SW 1271 (cell line): ENCODE measurements around the gene CDC25A.

ENCODE experiments used
- DNase-seq, 2 experiments: peaks; one replicate each; lab custom pipeline; 2025; lab: John Stamatoyannopoulos, UW

CDC25A gene

GRCh38 chr3:48194446-48195071 lies 6.3 kb upstream of the CDC25A start:
- peak; percentile 4 to 41 for DNase-seq

DNA sequence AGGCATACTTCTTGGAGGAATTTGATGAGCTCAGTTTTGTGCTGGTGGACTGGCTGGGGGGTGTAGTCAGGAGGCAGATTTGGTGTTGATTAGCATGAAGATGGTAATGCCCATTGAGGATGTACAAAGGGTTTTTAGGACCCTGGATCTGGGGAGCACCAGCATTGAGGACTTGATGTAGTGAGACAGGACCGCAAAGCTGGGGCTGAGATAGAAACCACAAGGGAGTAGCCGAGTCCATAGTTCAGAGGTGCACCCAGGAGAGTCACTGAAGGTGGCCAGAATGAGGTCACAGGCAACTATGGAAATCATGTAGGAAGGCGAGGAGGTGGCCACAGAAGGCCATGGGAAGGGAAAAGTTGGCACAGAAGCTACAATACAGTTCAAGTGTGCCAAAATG lies 2.7 kb upstream of the CDC25A start:
- no peak for DNase-seq

GRCh38 chr3:48189321-48189720 lies 1.1 kb upstream of the CDC25A start:
- DNase-seq, result no peak

DNA sequence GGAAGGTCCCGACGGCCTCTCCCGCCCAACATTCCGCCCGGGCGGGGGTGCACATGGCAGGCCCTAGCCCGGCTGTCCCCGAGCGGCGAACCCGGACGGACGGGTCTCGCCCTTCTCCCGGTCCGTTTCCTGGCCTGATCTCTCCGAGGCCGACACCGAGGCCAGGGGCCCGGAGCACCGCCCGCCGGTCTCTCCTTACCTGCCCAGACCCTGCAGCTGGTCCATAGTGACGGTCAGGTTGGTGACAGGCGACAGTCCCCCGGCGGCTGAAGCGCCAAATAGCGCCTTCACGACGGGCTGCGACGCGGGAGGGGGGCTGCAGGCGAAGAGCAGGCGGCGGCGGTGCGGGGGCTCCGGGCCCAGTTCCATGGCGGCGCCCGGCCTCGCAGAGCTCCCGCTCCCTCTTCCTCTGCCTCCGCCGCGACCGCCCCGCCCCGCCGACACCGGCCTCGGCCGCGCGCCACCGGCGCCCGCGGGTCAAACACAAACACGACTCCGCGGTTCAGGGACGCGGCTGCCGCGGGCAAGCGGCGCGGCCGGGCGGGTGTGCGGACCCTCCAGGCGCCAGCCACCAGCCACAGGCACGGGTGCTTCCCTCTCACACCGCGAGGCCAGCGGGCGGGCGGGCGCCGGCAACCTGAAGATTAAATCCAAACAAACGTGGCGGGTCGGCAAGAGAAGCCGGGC lies 495 bp downstream of the CDC25A start:
- DNase-seq, result no peak

DNA sequence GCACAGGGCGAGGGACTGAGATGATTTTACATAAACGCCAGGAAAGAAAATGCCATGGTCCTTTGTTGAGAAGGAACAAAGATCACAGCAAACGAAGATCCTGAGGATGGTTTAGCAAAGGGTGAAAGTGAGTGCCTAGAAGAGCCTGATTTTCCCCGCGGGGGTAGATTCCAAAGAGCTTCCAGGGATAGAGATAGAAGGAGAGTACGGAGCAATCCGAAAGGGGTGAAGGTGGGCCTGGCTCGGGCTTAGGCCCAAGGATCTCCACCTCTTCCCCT lies 977 bp downstream of the CDC25A start:
- DNase-seq, result no peak

DNA sequence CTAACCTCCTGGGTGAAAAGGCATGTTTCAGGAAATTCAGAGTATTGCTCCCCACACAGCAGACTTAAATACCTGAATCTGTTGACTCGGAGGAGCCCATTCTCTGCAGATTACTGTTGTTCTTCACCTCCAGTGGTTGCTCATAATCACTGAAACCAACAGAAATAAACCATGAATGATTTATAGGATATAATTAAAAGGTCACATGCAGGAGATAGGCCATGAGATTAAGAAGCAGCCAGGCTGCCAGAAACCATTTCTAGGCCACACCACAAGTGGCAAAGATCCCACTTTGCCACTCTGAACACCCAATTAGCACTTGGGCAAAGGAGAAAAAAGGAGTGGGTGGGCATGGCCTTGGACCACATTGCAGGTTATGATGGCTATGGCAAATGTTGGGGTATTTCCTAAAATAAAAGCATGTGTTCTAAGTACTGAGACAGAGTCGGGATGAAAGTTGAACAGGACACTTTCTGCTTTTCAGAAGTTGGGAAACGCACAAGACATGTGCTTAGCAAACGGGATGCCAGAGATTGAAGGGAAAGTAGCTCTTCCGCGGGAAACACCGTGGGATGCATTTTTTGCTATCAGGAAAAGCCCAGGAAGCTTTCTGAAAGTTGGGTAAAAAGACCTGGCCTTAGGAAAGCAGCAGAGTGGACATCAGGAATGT lies 1.5 kb downstream of the CDC25A start:
- DNase-seq, result no peak

GRCh38 chr3:48185129-48185528 lies 3.1 kb downstream of the CDC25A start:
- DNase-seq, result no peak

- DNase-seq, result no peak
Observed at GRCh38 chr3:48184299-48184698, 3.9 kb downstream of the CDC25A start.

DNA sequence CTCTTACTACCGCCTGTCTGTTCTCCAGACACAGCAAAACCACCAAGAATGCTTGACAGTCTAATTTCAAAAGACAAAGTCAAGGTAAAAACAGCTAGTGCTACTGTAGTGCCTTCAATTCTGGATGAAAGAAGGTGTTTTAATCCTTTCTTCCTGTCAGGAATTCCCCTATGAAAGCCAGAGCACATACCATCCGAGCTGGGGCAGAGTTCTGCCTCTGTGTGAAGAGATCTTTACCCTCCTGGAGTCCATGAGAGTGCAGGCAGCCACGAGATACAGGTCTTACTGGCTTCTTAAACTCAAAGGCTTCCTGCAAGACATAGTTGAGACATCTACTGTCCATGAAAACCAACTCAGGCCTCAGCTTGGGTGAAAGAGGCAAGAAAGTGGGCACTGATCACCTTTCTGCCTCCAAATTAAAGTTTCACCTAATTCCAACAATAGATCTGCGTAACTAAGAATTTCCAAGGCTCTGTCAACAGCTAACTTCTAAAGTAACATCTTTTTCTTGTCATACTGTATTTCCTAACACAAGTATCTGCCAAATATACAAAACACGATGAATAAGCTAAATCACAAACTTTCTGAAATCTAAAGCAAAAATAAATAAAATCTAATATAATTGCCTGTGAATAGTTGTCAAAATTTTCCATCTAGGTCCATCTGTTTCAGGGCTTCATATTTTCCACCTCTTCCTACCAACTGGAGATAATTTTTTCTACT lies 7.5 kb downstream of the CDC25A start:
- no peak for DNase-seq

GRCh38 chr3:48180021-48180420 lies 8.2 kb downstream of the CDC25A start:
- DNase-seq, result no peak

DNA sequence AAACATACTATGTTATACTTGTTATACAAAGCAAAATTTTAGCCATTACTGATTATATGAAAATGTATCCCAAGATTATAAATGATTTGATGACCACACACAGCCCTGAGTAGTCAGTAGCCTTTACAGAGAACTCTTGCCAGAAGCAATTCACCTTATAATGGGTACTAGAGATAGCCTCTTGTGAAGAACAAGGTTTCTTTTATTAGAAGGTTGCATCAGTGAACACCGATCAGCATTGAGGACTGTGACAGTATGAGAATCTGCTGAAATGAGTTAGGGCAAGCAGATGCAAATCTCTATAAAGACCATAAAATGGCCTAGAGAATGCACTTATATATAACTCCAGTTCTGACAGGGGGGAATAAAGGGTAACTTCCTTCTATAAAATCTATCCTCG lies 10.1 kb downstream of the CDC25A start:
- no peak for DNase-seq

DNA sequence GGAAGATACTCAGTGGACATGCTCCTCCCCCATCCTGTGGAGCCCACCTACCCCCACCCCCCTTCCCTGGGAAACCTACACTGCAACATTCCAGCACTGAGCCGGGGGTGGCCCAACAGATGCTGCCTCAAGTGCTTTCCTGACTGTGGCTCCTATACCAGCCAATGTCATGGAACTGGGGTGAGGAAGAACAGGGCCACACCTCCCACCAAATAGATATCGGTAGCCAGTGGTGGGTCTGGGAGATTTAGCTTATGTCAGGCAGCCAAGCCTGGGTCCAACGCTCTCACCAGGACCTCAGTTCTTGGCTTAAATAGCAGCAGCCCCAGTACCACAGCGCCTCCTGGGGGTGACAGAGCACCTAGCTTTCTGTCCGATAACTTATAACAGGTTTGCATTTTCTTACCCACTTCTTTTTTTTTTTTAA lies 30.3 kb downstream of the CDC25A start:
- DNase-seq, result no peak

GRCh38 chr3:48157202-48157840 lies 30.9 kb downstream of the CDC25A start:
- DNase-seq, result no peak

DNA sequence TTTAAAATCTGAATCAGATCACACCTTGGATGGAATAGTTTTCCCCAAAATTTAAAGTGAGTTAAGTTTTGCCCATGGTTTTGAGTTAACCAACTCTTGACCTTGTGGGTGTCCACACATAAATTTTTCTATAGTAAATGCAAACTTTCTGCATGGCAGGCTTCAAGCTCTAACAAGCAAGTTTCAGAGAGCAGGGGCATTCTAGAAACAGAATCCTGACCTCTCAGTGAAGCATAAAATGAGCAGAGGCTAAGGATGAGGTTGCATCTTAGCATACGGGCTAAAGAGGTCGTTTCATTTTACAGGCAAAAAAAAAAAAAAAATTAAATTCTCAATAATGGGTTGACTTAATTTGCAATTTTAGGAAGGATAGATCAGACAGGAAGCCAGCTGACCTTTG lies 32.1 kb downstream of the CDC25A start:
- DNase-seq, result no peak

- DNase-seq, result peak in 1 of 2 experiments; percentile 5
Observed at GRCh38 chr3:48155122-48155521, 33.1 kb downstream of the CDC25A start.

- no peak for DNase-seq
Observed at GRCh38 chr3:48151807-48152427, 36.3 kb downstream of the CDC25A start.

- DNase-seq, result peak in 1 of 2 experiments; percentile 62
Observed at GRCh38 chr3:48151058-48151806, 37.0 kb downstream of the CDC25A start.

GRCh38 chr3:48143992-48144391 lies 44.2 kb downstream of the CDC25A start:
- DNase-seq, result no peak

DNA sequence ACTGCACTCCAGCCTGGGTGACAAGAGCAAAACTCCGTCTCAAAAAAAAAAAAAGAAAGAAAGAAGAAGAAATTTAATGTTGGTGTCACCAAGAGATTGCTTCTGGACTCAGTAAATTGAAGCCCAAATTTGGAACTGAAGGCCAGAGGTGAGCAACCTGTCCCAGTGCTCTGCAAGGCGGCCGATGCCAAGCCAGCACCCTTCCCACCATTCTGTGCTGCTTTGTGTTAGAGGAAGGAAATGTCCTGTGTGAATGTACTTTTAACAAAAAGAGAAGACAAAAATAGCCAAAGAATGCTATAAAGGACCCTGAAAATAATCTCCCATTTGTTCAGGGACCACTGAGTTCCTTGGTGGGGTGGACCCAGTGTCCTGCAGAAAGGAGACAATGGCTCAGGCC lies 44.6 kb downstream of the CDC25A start:
- DNase-seq, result no peak

- DNase-seq, result no peak
Observed at GRCh38 chr3:48142316-48142870, 45.8 kb downstream of the CDC25A start.

DNA sequence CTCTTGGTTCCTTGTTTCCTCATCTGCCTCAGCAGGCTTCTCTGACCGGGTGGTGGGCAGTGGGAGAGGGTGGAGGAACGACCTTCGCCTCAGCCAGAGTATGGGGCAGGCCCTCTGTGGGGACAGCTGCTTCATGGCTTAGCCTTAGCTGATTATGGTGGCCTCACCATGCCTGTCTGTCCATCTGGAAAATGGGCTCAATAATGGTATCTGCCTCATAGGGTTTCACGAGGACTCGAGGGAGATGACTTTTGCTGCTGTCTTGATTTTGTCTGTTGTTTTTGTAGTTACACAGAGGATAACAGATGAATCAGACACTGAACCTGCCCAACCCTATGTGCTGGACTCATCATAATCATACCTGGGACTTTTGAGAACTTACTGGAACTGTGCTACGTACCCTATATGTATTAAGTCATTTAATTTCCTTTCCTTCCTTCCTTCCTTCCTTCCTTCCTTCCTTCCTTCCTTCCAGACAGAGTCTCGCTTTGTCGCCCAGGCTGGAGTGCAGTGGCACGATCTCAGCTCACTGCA lies 46.5 kb downstream of the CDC25A start:
- no peak for DNase-seq
